Measurements from ENCODE around the gene MRTFB.

The MRTFB gene

GRCh38 chr16:14196539-14196938 is 125.4 kb downstream of the MRTFB start:
- H3K4me3 ChIP-seq (ENCODE audit: low read length): no peak overlapping the region
- no peak for TF ChIP-seq CTCF (conservative IDR thresholded peaks at IDR 0.05; ENCODE audit: low read length)
- DNase-seq (ENCODE audit: low read depth): no peak

- no peak overlapping the region for H3K4me3 ChIP-seq (ENCODE audit: low read length)
- no peak for DNase-seq (ENCODE audit: low read depth)
- no peak for TF ChIP-seq CTCF (conservative IDR thresholded peaks at IDR 0.05; ENCODE audit: low read length)
Observed at GRCh38 chr16:14198012-14198411, 126.9 kb downstream of the MRTFB start.

GRCh38 chr16:14198572-14198971 is 127.5 kb downstream of the MRTFB start:
- no peak for TF ChIP-seq CTCF (conservative IDR thresholded peaks at IDR 0.05; ENCODE audit: low read length)
- DNase-seq (ENCODE audit: low read depth): no peak

GRCh38 chr16:14199199-14199598 is 128.1 kb downstream of the MRTFB start:
- no peak overlapping the region for H3K4me3 ChIP-seq (ENCODE audit: low read length)
- TF ChIP-seq CTCF (conservative IDR thresholded peaks at IDR 0.05; ENCODE audit: low read length): no peak
- DNase-seq (ENCODE audit: low read depth): no peak

More at GRCh38 chr16:14198572-14198971, 127.5 kb downstream of the MRTFB start:
- no peak overlapping the region for H3K4me3 ChIP-seq (ENCODE audit: low read length)

GRCh38 chr16:14199624-14200023 is 128.5 kb downstream of the MRTFB start:
- no peak overlapping the region for H3K4me3 ChIP-seq (ENCODE audit: low read length)
- peak; percentile 37 for DNase-seq (ENCODE audit: low read depth)
- TF ChIP-seq CTCF (conservative IDR thresholded peaks at IDR 0.05; ENCODE audit: low read length): no peak

- DNase-seq (ENCODE audit: low read depth): no peak
- no peak for TF ChIP-seq CTCF (conservative IDR thresholded peaks at IDR 0.05; ENCODE audit: low read length)
- H3K4me3 ChIP-seq (ENCODE audit: low read length): no peak overlapping the region
Observed at GRCh38 chr16:14202095-14202494, 131.0 kb downstream of the MRTFB start.

- no peak for DNase-seq (ENCODE audit: low read depth)
- H3K4me3 ChIP-seq (ENCODE audit: low read length): no peak overlapping the region
- peak; percentile 33 for TF ChIP-seq CTCF (conservative IDR thresholded peaks at IDR 0.05; ENCODE audit: low read length)
Observed at GRCh38 chr16:14202697-14203096, 131.6 kb downstream of the MRTFB start.
